Neural progenitor cell (in vitro differentiated cells): ENCODE data around the gene KLK8. TPM values are rescaled to one million over a fixed set of nuclear protein-coding genes. Genes with fewer than 3 reads are reported as not detected.

Experiments
- DNase-seq: peaks from one replicate; pipeline ENCODE4 v3.0.0-alpha.2; 2016; ENCODE audit warnings: low spot score
- H2AFZ ChIP-seq: fragments of 200-600 bp; sonication (generic); replicated peaks from 2 replicates; pipeline ENCODE4 v1.6.1; 2016; ENCODE audit warnings: antibody characterized with exemption
- H3F3A ChIP-seq: fragments of 200-600 bp; sonication (generic); 2 replicates; pipeline ENCODE4 v1.6.1; 2016; ENCODE audit warnings: antibody characterized with exemption, low read depth
- H3K27ac ChIP-seq: fragments of 200-600 bp; sonication (generic); 2 replicates; pipeline ENCODE4 v1.5.1; 2016; ENCODE audit warnings: mild to moderate bottlenecking
- H3K27me3 ChIP-seq: fragments of 200-600 bp; sonication (generic); 2 replicates; pipeline ENCODE4 v1.6.1; 2016; ENCODE audit warnings: mild to moderate bottlenecking, moderate library complexity
- H3K36me3 ChIP-seq: fragments of 200-600 bp; sonication (generic); 2 replicates; pipeline ENCODE4 v1.5.1; 2016
- H3K4me1 ChIP-seq: fragments of 200-600 bp; sonication (generic); 2 replicates; pipeline ENCODE4 v1.6.1; 2016; ENCODE audit warnings: mixed run types
- H3K4me2 ChIP-seq: fragments of 200-600 bp; sonication (generic); 2 replicates; pipeline ENCODE4 v1.6.1; 2016
- H3K4me3 ChIP-seq: fragments of 200-600 bp; sonication (generic); 2 replicates; pipeline ENCODE4 v1.5.1; 2016
- H3K79me2 ChIP-seq: fragments of 200-600 bp; sonication (generic); 2 replicates; pipeline ENCODE4 v1.6.1; 2016; ENCODE audit warnings: low read depth
- H3K9ac ChIP-seq: fragments of 200-600 bp; sonication (generic); 2 replicates; pipeline ENCODE4 v1.6.1; 2016
- H3K9me3 ChIP-seq: fragments of 200-600 bp; sonication (generic); 2 replicates; pipeline ENCODE4 v1.5.1; 2016; ENCODE audit warnings: low read depth
- H4K20me1 ChIP-seq: fragments of 200-600 bp; sonication (generic); 2 replicates; pipeline ENCODE4 v1.6.1; 2016; ENCODE audit warnings: low read depth
- H3K27ac Mint-ChIP-seq: 3 replicates; pipeline ENCODE4 v1.8.0; 2021; ENCODE audit warnings: mixed read lengths
- H3K27me3 Mint-ChIP-seq: 2 replicates; pipeline ENCODE4 v1.8.0; 2022; ENCODE audit warnings: low read depth, mild to moderate bottlenecking, inconsistent platforms, moderate library complexity, mixed read lengths; ENCODE audit not compliant: insufficient read depth
- H3K36me3 Mint-ChIP-seq: 3 replicates; pipeline ENCODE4 v1.8.0; 2021; ENCODE audit warnings: mixed read lengths
- H3K4me1 Mint-ChIP-seq: 3 replicates; pipeline ENCODE4 v1.8.0; 2021; ENCODE audit warnings: mixed read lengths
- H3K4me3 Mint-ChIP-seq: 3 replicates; pipeline ENCODE4 v1.8.0; 2021; ENCODE audit warnings: mild to moderate bottlenecking, moderate library complexity, mixed read lengths
- H3K9me3 Mint-ChIP-seq: 3 replicates; pipeline ENCODE4 v1.8.0; 2020; ENCODE audit warnings: mixed read lengths
- CTCF ChIP-seq: fragments of 200-600 bp; sonication (generic); IDR thresholded peaks from 2 replicates; pipeline ENCODE4 v1.5.1; 2017; ENCODE audit warnings: antibody characterized with exemption, mild to moderate bottlenecking
- EZH2 ChIP-seq: fragments of 200-600 bp; sonication (generic); IDR thresholded peaks from 2 replicates; pipeline ENCODE4 v1.6.1; 2017; ENCODE audit warnings: antibody characterized with exemption, mild to moderate bottlenecking, moderate library complexity
- EZH2phosphoT487 ChIP-seq: fragments of 200-600 bp; sonication (generic); IDR thresholded peaks from 2 replicates; pipeline ENCODE4 v1.6.1; 2017; ENCODE audit warnings: antibody characterized with exemption
- total RNA-seq: library from RNA; depleted of rRNA; stranded (reverse); fragments of >200 nt; gene quantifications from 2 replicates; pipeline ENCODE4 v1.2.3, GENCODE V29; 2015; ENCODE audit warnings: low replicate concordance

Gene KLK8
- total RNA-seq: 0.46 TPM in 1 of 2 replicates, not detected in the other

GRCh38 chr19:51001515-51001914, at the start of gene KLK8:
TSS of gene KLK8 (minus strand) at chr19:51001604. CDS start at chr19:51001167, 437 bp downstream.
- H3K27me3 Mint-ChIP-seq: peaks cover 19% of the 10 kb centered on the region
- H3K36me3 Mint-ChIP-seq: no peaks in the 10 kb centered on the region
- H3K27ac ChIP-seq: no peak within 1 kb of the TSS
- H3K9ac ChIP-seq: no peak within 1 kb of the TSS
- H3K4me1 ChIP-seq: peaks cover 11% of the 10 kb centered on the region
- peak within 1 kb of the TSS; percentile 47 for H3K4me2 ChIP-seq
- peak within 1 kb of the TSS; percentile 2 for H3K4me3 ChIP-seq
- peaks cover 24% of the 10 kb centered on the region for H3K27me3 ChIP-seq
- H3K27ac Mint-ChIP-seq: peak within 1 kb of the TSS; percentile 53
- TF ChIP-seq EZH2: no peak
- no peak for TF ChIP-seq CTCF
- no peak for TF ChIP-seq EZH2phosphoT487
- no peaks in the 10 kb centered on the region for H3K9me3 ChIP-seq
- H3K79me2 ChIP-seq: no peaks in the 10 kb centered on the region
- no peaks in the 10 kb centered on the region for H3K36me3 ChIP-seq
- no peaks in the 10 kb centered on the region for H3K9me3 Mint-ChIP-seq
- peak within 1 kb of the TSS; percentile 45 for H2AFZ ChIP-seq
- no peaks in the 10 kb centered on the region for H3F3A ChIP-seq
- peaks cover 17% of the 10 kb centered on the region for H3K4me1 Mint-ChIP-seq
- no peak within 1 kb of the TSS for H3K4me3 Mint-ChIP-seq
- no peak for DNase-seq
- H4K20me1 ChIP-seq: no peaks in the 10 kb centered on the region

- H3K4me1 Mint-ChIP-seq: peaks cover 11% of the 10 kb centered on the region
- H3K9ac ChIP-seq: no peak overlapping the region
- peak overlapping the region; percentile 48 for H3K4me2 ChIP-seq
- no peaks in the 10 kb centered on the region for H3K9me3 Mint-ChIP-seq
- H3K4me3 ChIP-seq: no peak overlapping the region
- H3K27me3 Mint-ChIP-seq: peaks cover 4% of the 10 kb centered on the region
- no peak for DNase-seq
- H3K9me3 ChIP-seq: no peaks in the 10 kb centered on the region
- H3K36me3 Mint-ChIP-seq: no peaks in the 10 kb centered on the region
- H3K27ac ChIP-seq: no peak overlapping the region
- H3K4me3 Mint-ChIP-seq: no peak overlapping the region
- peaks cover 15% of the 10 kb centered on the region for H3F3A ChIP-seq
- no peaks in the 10 kb centered on the region for H3K27me3 ChIP-seq
- TF ChIP-seq EZH2phosphoT487 (no peak), CTCF (no peak), EZH2 (no peak)
- no peaks in the 10 kb centered on the region for H4K20me1 ChIP-seq
- H3K79me2 ChIP-seq: no peaks in the 10 kb centered on the region
- H2AFZ ChIP-seq: peak overlapping the region; percentile 55
- no peaks in the 10 kb centered on the region for H3K36me3 ChIP-seq
- peaks cover 10% of the 10 kb centered on the region for H3K4me1 ChIP-seq
- peak overlapping the region; percentile 14 for H3K27ac Mint-ChIP-seq
Observed at GRCh38 chr19:51047031-51047335, 45.6 kb upstream of the KLK8 start.

GRCh38 chr19:51044327-51044726, 42.9 kb upstream of the KLK8 start:
- DNase-seq: no peak
- Mint-ChIP-seq H3K27ac (no peak overlapping the region), H3K4me3 (no peak overlapping the region), H3K36me3 (no peaks in the 10 kb centered on the region), H3K9me3 (no peaks in the 10 kb centered on the region), H3K4me1 (peaks cover 11% of the 10 kb centered on the region), H3K27me3 (peaks cover 4% of the 10 kb centered on the region)
- peaks cover 15% of the 10 kb centered on the region for H3F3A ChIP-seq
- H3K4me3 ChIP-seq: no peak overlapping the region
- no peak overlapping the region for H2AFZ ChIP-seq
- H3K79me2 ChIP-seq: no peaks in the 10 kb centered on the region
- no peaks in the 10 kb centered on the region for H3K27me3 ChIP-seq
- no peak overlapping the region for H3K4me2 ChIP-seq
- no peak for TF ChIP-seq EZH2
- no peak for TF ChIP-seq EZH2phosphoT487
- TF ChIP-seq CTCF: no peak
- no peaks in the 10 kb centered on the region for H3K36me3 ChIP-seq
- no peaks in the 10 kb centered on the region for H3K9me3 ChIP-seq
- no peaks in the 10 kb centered on the region for H4K20me1 ChIP-seq
- H3K4me1 ChIP-seq: peaks cover 10% of the 10 kb centered on the region
- H3K27ac ChIP-seq: no peak overlapping the region
- no peak overlapping the region for H3K9ac ChIP-seq
